ENCODE data around the gene BEND6.
"Not testable (repeated sequence)": the region's sequence is repeated elsewhere in the genome, so short reads cannot be mapped to it uniquely, and the experiment has no call there.

DNA sequence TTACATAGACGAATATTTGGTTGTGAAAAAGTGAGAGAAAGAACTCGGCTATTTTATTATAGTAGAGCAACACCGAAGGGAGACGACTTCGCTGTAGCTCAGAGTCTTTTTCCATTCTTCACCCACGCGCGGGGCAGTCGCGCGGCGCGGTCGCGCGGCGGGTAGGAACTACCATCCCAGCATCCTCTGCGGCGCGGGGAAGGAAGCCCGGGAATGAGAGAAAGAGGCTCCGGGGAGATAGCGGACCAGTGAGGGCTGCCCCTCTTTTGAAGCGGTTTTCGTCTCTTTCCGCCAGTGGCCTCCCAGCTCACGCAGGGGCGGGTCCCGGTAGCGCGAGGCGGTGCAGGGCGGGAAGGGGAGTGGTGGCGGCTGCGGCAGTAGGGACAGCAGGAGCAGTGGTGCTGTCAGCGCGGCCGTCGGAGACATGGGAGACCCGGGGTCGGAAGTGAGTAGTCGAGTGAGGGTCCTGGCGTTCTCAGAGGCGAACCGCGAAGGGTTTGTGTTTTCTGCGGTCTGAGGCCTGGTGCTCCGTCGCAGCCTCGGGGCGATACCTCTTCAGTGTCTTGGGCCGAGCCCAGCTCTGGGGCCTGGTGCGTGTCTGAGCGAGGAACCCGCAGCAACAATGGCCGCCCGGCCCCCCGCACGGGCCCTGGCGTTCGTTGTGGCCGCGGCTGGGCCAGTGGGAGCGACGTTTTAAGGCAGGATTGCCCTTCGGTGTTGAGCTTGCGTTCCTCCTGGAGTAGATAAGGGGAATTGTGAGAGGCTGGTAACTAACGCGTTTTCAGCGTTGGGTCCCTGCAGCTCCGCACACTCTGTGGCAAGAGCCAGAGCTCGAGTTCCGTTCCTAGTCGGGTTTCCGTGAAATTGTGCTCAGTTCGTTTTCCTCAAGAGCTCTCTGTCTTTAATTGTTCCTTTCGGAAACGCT lies 91.7 kb downstream of the BEND6 start, which contains the start of gene KIAA1586:
- TF ChIP-seq POLR2A (IDR thresholded peaks at IDR 0.05): peak; percentile 51 to 56
- TF ChIP-seq CTCF (IDR thresholded peaks at IDR 0.05): not testable (repeated sequence)
- peak in 1 of 2 donors; percentile 87 for TF ChIP-seq EP300 (IDR thresholded peaks at IDR 0.05)
